Measurements from ENCODE around the gene CNNM4.

DNA sequence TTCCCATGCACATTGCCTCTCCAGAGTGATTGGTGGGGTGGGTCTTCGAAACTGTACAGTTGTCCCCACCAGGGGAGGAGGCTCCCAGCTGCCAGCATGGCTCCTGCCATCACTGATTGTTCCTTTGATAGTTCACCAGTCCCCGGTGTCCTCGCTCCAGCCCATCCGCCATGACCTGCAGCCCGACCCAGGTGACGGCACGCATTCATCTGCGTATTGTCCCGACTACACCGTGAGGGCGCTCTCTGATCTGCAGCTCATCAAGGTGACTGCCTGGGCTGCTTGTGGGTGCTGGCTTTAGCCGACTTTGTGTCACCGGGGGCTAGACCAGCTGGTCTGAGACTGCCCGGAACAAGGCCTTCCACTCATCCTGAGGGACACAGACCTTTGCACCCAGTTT, 67.7 kb downstream of the CNNM4 start:
- no peak for TF ChIP-seq POLR2AphosphoS5 (IDR thresholded peaks at IDR 0.05; ENCODE audit: borderline replicate concordance, low read depth, low read length)
- TF ChIP-seq EZH2 (IDR thresholded peaks at IDR 0.05), result no peak
- no peak for TF ChIP-seq FOXP2 (optimal IDR thresholded peaks at IDR 0.05; ENCODE audit: control extremely low read depth, extremely low read length, insufficient read depth)

Measured in SK-N-MC (cell line).